Measurements from ENCODE around the gene TMEM92. TPM values are rescaled to one million over a fixed set of nuclear protein-coding genes. Genes with fewer than 3 reads are reported as not detected.
A peak's percentile ranks its signal among the peaks of the same experiment; 100 is the strongest.
"Not testable (repeated sequence)": the region's sequence is repeated elsewhere in the genome, so short reads cannot be mapped to it uniquely, and the experiment has no call there.

TMEM92 gene
- total and polyA plus RNA-seq, 5 donors from 2014 or later = not detected

DNA sequence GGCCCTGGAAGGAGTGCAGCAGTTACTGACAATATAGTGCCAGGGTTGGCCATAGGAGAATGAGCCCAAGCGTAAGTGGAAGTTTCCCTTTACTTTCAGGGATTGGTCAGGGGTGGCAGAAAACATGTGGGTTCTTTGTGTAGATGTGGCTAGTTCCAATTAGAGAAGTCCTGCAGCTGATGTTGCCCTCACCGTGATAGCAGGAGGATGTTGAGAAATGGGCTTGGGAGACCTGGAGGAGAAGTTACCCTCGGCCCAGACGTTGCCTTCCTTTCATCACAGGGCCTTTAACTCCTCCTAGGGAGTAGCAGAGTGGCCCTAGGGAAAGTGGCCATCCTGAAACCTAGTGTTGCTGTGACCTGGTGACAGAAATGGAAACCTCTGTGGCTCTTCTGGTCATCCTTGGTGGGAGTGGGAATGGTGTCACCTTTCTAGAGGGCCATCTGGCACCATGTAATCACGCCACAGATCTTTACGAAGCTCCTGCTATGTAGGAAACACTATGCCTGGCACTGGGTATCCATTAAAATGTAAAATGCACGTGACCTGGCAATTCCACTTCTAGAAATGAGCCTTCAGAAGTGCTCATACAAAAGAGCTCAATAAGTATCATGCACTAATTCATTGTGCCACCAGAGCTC is 6.7 kb downstream of the TMEM92 start:
- Mint-ChIP-seq H3K4me1 (peaks cover 0 to 6% (median under 1%) of the 10 kb centered on the region in 4 donors), H3K27ac (no peak overlapping the region), H3K4me3 (no peak overlapping the region), H3K36me3 (no peaks in the 10 kb centered on the region), H3K27me3 (peaks cover 38% of the 10 kb centered on the region), H3K9me3 (peaks cover 0 to 4% (median 0%) of the 10 kb centered on the region in 7 donors)
- Histone ChIP-seq H3K36me3 (ENCODE audit: control insufficient read depth, insufficient read depth, low read length) (no peaks in the 10 kb centered on the region), H3K4me1 (ENCODE audit: control insufficient read depth, insufficient read depth, low read length, poor library complexity, severe bottlenecking) (peaks cover 3% of the 10 kb centered on the region), H3K4me3 (ENCODE audit: low read depth, low read length) (no peak overlapping the region), H3K27ac (ENCODE audit: insufficient read depth, low read length, poor library complexity, severe bottlenecking) (no peak overlapping the region), H3K9me3 (ENCODE audit: control insufficient read depth in 2 of 2, low read length in 2 of 2) (no peaks in the 10 kb centered on the region), H3K27me3 (ENCODE audit: control insufficient read depth, insufficient read depth, low read length) (no peaks in the 10 kb centered on the region)
- ATAC-seq (ENCODE audit: low read depth in 2 of 2) (no peak), DNase-seq (no peak)

DNA sequence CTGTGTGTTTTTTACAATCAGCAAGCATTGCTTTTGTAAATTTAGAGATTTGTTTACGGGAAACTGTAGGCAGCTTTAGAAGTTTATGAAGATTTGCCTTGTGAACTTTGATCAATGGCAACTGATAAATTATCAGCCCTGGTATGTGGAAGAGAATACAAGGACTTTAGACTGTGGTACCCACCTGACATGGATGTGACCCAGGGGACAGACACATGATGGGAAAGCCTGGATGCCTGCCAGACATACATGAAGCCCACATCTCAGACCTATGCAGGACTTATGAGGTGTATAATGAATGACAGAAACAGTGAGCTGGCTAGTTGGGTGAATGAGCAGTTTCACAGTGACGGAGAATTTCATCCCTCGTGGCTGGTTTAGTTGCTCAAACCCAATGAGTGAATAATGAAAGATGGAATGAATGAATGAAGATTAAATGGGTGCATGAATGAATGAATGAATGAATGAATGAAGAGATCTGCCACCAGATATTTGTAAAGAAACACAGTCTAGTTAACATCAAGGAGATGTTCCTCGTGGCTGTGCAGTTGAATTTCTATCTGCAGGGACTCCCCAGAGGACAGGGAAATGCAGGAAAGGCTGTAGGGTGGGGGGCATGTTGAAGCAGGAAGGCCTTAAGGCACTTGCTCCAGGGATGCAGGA is 7.6 kb downstream of the TMEM92 start:
- no peak overlapping the region for H3K27ac ChIP-seq (ENCODE audit: insufficient read depth, low read length, poor library complexity, severe bottlenecking)
- peaks cover 0 to 4% (median 0%) of the 10 kb centered on the region in 7 donors for H3K9me3 Mint-ChIP-seq
- H3K4me3 ChIP-seq (ENCODE audit: low read depth, low read length) = no peak overlapping the region
- DNase-seq = no peak
- no peaks in the 10 kb centered on the region for H3K9me3 ChIP-seq (ENCODE audit: control insufficient read depth in 2 of 2, low read length in 2 of 2)
- peaks cover 0 to 6% (median 3%) of the 10 kb centered on the region in 4 donors for H3K4me1 Mint-ChIP-seq
- H3K27me3 ChIP-seq (ENCODE audit: control insufficient read depth, insufficient read depth, low read length) = peaks cover 2% of the 10 kb centered on the region
- H3K4me3 Mint-ChIP-seq = no peak overlapping the region
- no peak for ATAC-seq (ENCODE audit: low read depth in 2 of 2)
- H3K36me3 ChIP-seq (ENCODE audit: control insufficient read depth, insufficient read depth, low read length) = no peaks in the 10 kb centered on the region
- H3K4me1 ChIP-seq (ENCODE audit: control insufficient read depth, insufficient read depth, low read length, poor library complexity, severe bottlenecking) = peaks cover 3% of the 10 kb centered on the region
- no peak overlapping the region for H3K27ac Mint-ChIP-seq
- H3K27me3 Mint-ChIP-seq = peaks cover 38% of the 10 kb centered on the region
- no peaks in the 10 kb centered on the region for H3K36me3 Mint-ChIP-seq

DNA sequence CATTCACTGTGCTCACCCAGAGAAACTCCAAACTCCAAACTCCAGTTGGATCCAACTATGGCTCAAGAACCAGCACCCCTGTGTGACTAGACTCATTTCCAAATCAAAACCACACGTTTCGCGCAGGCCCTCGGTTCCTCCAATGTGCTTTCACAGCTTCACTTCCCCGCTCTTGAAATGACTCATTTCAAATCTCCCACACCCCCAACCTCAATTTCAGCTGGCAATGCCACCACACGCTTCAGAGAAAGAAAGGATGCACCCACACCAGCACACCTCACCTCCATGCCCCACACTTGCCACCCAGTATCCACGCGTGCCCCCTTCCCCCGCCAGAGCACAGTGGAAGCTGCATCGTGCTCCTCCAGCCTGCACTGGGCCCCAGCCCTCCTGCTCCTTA is 9.0 kb downstream of the TMEM92 start:
- peaks cover 3% of the 10 kb centered on the region for H3K27me3 ChIP-seq (ENCODE audit: control insufficient read depth, insufficient read depth, low read length)
- no peak overlapping the region for H3K4me3 ChIP-seq (ENCODE audit: low read depth, low read length)
- DNase-seq (peak in 1 of 3 donors; percentile 62), ATAC-seq (ENCODE audit: low read depth in 2 of 2) (peak in 1 of 2 donors; percentile 28)
- Mint-ChIP-seq H3K4me1 (peaks cover 0 to 6% (median 3%) of the 10 kb centered on the region in 4 donors), H3K9me3 (peaks cover 0 to 4% (median 0%) of the 10 kb centered on the region in 7 donors), H3K27me3 (peaks cover 37% of the 10 kb centered on the region), H3K4me3 (no peak overlapping the region), H3K36me3 (no peaks in the 10 kb centered on the region), H3K27ac (peak overlapping the region in 1 of 3 donors; percentile 56)
- H3K36me3 ChIP-seq (ENCODE audit: control insufficient read depth, insufficient read depth, low read length) = no peaks in the 10 kb centered on the region
- H3K4me1 ChIP-seq (ENCODE audit: control insufficient read depth, insufficient read depth, low read length, poor library complexity, severe bottlenecking) = peaks cover 3% of the 10 kb centered on the region
- H3K27ac ChIP-seq (ENCODE audit: insufficient read depth, low read length, poor library complexity, severe bottlenecking) = no peak overlapping the region
- no peaks in the 10 kb centered on the region for H3K9me3 ChIP-seq (ENCODE audit: control insufficient read depth in 2 of 2, low read length in 2 of 2)

DNA sequence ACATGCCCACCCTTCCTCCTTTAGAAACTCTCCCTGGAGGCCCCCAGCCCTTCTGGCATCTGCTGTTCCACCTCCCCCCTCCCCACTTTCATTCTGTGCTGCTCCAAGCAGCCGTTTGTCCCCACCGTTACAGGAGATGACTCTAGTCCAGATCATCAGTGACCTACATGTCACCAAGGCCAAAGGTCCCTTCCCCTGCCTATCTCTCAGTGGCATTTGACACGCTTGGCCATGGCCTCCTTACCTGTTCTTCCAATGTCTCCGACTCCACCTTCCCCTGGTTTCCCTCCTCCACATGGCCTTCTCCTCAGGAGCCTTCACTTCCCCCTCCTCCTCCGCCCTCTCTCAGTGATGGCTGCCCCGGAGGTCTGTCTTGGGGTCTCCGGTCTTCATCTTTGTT is 9.4 kb downstream of the TMEM92 start:
- peaks cover 42% of the 10 kb centered on the region for H3K27me3 Mint-ChIP-seq

GRCh38 chr17:50285941-50286340 is 11.7 kb downstream of the TMEM92 start:
- Histone ChIP-seq H3K4me1 (ENCODE audit: control insufficient read depth, insufficient read depth, low read length, poor library complexity, severe bottlenecking) (peaks cover 3% of the 10 kb centered on the region), H3K9me3 (ENCODE audit: control insufficient read depth in 2 of 2, low read length in 2 of 2) (no peaks in the 10 kb centered on the region), H3K36me3 (ENCODE audit: control insufficient read depth, insufficient read depth, low read length) (no peaks in the 10 kb centered on the region), H3K4me3 (ENCODE audit: low read depth, low read length) (no peak overlapping the region), H3K27me3 (ENCODE audit: control insufficient read depth, insufficient read depth, low read length) (peaks cover 9% of the 10 kb centered on the region), H3K27ac (ENCODE audit: insufficient read depth, low read length, poor library complexity, severe bottlenecking) (no peak overlapping the region)
- Mint-ChIP-seq H3K36me3 (no peaks in the 10 kb centered on the region), H3K4me1 (peaks cover 0 to 6% (median 3%) of the 10 kb centered on the region in 4 donors), H3K9me3 (peaks cover 0 to 4% (median 0%) of the 10 kb centered on the region in 7 donors), H3K4me3 (no peak overlapping the region), H3K27ac (peak overlapping the region in 1 of 3 donors; percentile 17), H3K27me3 (peaks cover 59% of the 10 kb centered on the region)
- no peak for DNase-seq
- ATAC-seq (ENCODE audit: low read depth in 2 of 2) = no peak

More for the DNA sequence above, 9.4 kb downstream of the TMEM92 start:
- no peak overlapping the region for H3K27ac Mint-ChIP-seq
- Histone ChIP-seq H3K36me3 (ENCODE audit: control insufficient read depth, insufficient read depth, low read length) (no peaks in the 10 kb centered on the region), H3K27ac (ENCODE audit: insufficient read depth, low read length, poor library complexity, severe bottlenecking) (no peak overlapping the region), H3K9me3 (ENCODE audit: control insufficient read depth in 2 of 2, low read length in 2 of 2) (no peaks in the 10 kb centered on the region), H3K27me3 (ENCODE audit: control insufficient read depth, insufficient read depth, low read length) (peaks cover 3% of the 10 kb centered on the region), H3K4me3 (ENCODE audit: low read depth, low read length) (no peak overlapping the region), H3K4me1 (ENCODE audit: control insufficient read depth, insufficient read depth, low read length, poor library complexity, severe bottlenecking) (peaks cover 3% of the 10 kb centered on the region)
- no peaks in the 10 kb centered on the region for H3K36me3 Mint-ChIP-seq
- DNase-seq (no peak), ATAC-seq (ENCODE audit: low read depth in 2 of 2) (no peak)
- peaks cover 0 to 4% (median 0%) of the 10 kb centered on the region in 7 donors for H3K9me3 Mint-ChIP-seq
- peaks cover 0 to 6% (median 3%) of the 10 kb centered on the region in 4 donors for H3K4me1 Mint-ChIP-seq
- H3K4me3 Mint-ChIP-seq = no peak overlapping the region

DNA sequence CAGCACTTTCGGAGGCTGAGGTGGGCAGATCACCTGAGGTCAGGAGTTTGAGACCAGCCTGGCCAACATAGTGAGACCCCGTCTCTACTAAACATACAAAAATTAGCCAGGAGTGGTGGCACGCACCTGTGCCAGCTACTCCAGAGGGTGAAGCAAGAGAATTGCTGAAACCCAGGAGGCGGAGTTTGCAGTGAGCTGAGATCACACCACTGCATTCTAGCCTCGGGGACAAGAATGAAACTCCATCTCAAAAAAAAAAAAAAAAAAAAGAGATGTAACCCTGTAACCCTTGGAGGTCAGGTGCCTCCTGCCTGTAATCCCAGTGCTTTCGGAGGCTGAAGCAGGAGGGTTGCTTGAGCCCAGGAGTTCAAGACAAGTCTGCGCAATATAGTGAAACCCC is 13.0 kb downstream of the TMEM92 start:
- not testable (repeated sequence) for H3K9me3 ChIP-seq (ENCODE audit: control insufficient read depth in 2 of 2, low read length in 2 of 2); H3K27ac Mint-ChIP-seq; H3K36me3 Mint-ChIP-seq; H3K27me3 ChIP-seq (ENCODE audit: control insufficient read depth, insufficient read depth, low read length); H3K4me3 ChIP-seq (ENCODE audit: low read depth, low read length); H3K4me3 Mint-ChIP-seq; DNase-seq; H3K4me1 ChIP-seq (ENCODE audit: control insufficient read depth, insufficient read depth, low read length, poor library complexity, severe bottlenecking); H3K9me3 Mint-ChIP-seq; ATAC-seq (ENCODE audit: low read depth in 2 of 2); H3K36me3 ChIP-seq (ENCODE audit: control insufficient read depth, insufficient read depth, low read length); H3K27ac ChIP-seq (ENCODE audit: insufficient read depth, low read length, poor library complexity, severe bottlenecking); H3K4me1 Mint-ChIP-seq
- H3K27me3 Mint-ChIP-seq = peaks cover 65% of the 10 kb centered on the region

- Mint-ChIP-seq H3K9me3 (peaks cover 0 to 4% (median 0%) of the 10 kb centered on the region in 7 donors), H3K4me1 (peaks cover 0 to 5% (median under 1%) of the 10 kb centered on the region in 4 donors), H3K36me3 (no peaks in the 10 kb centered on the region), H3K4me3 (no peak overlapping the region), H3K27me3 (peaks cover 66% of the 10 kb centered on the region), H3K27ac (peak overlapping the region in 1 of 3 donors; percentile 51)
- no peaks in the 10 kb centered on the region for H3K9me3 ChIP-seq (ENCODE audit: control insufficient read depth in 2 of 2, low read length in 2 of 2)
- no peak overlapping the region for H3K4me3 ChIP-seq (ENCODE audit: low read depth, low read length)
- H3K36me3 ChIP-seq (ENCODE audit: control insufficient read depth, insufficient read depth, low read length) = no peaks in the 10 kb centered on the region
- H3K27ac ChIP-seq (ENCODE audit: insufficient read depth, low read length, poor library complexity, severe bottlenecking) = no peak overlapping the region
- no peaks in the 10 kb centered on the region for H3K4me1 ChIP-seq (ENCODE audit: control insufficient read depth, insufficient read depth, low read length, poor library complexity, severe bottlenecking)
- DNase-seq (no peak), ATAC-seq (ENCODE audit: low read depth in 2 of 2) (no peak)
- H3K27me3 ChIP-seq (ENCODE audit: control insufficient read depth, insufficient read depth, low read length) = peaks cover 9% of the 10 kb centered on the region
These were observed 14.0 kb downstream of the TMEM92 start for GRCh38 chr17:50288306-50288705.
